GM08714 (cell line): Measurements from ENCODE around the gene SELENOI.
A peak's percentile ranks its signal among the peaks of the same experiment; 100 is the strongest.
"Not testable (repeated sequence)": the region's sequence is repeated elsewhere in the genome, so short reads cannot be mapped to it uniquely, and the experiment has no call there.

Source experiments
- H3K4me3 ChIP-seq: fragments of 200-500 bp; sonication (Bioruptor generic); 2 replicates; pipeline ENCODE4 v1.5.1; 2014; ENCODE audit warnings: mild to moderate bottlenecking, low read length, inconsistent platforms
- ZNF274 ChIP-seq: IDR thresholded peaks from 2 replicates; pipeline ENCODE4 v1.6.1; 2012; ENCODE audit warnings: mild to moderate bottlenecking, low read depth, low read length

Gene SELENOI, protein sequence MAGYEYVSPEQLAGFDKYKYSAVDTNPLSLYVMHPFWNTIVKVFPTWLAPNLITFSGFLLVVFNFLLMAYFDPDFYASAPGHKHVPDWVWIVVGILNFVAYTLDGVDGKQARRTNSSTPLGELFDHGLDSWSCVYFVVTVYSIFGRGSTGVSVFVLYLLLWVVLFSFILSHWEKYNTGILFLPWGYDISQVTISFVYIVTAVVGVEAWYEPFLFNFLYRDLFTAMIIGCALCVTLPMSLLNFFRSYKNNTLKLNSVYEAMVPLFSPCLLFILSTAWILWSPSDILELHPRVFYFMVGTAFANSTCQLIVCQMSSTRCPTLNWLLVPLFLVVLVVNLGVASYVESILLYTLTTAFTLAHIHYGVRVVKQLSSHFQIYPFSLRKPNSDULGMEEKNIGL

GRCh38 chr2:26345545-26346453 is at the start of gene SELENOI:
SELENOI (plus strand) TSS chr2:26346143; CDS start chr2:26346233, 90 bp downstream.
- no peak for TF ChIP-seq ZNF274
- peak within 1 kb of the TSS; percentile 96 for H3K4me3 ChIP-seq

GRCh38 chr2:26297061-26297460 is 48.9 kb upstream of the SELENOI start:
- no peak overlapping the region for H3K4me3 ChIP-seq
- TF ChIP-seq ZNF274, result no peak

- no peak for TF ChIP-seq ZNF274
- no peak overlapping the region; the same call in 1 of the 2 replicates for H3K4me3 ChIP-seq
Observed at GRCh38 chr2:26298286-26298637, 47.7 kb upstream of the SELENOI start.

DNA sequence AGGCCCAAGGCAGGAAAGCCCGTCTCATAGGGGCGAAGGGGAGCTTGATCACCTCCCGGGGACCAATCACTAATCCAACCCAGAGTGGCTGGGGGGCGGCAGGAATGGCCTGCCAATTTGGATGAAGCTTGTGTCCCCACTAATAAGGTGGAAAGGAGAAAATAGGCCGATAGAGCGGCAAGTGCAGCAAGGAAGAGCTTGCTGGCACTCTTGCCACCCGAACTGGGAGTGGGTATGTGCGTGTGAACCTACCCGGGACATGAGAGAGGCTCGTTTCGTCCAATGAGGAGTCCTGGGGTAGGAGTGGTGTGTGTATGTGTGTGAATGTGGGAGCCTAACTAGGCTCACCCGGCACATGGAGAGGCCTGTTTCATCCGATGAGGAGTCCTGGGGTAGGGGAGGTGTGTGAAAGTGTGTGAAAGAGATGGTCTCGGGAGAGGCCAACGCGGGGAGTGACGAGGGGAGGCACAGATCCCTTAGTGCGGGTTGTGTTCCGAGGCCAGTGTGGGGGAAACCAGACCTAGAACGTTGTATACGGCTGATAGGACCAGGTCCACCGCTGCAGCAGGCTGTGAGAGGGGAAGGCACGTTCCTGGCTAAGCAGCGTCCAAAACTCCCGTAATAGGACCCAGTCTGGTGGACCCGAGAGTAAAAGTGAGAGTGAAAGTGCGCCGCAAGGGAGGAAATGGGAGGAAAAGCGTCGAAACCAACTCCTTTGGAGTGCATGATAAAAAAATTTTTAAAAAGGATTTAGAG is 47.1 kb upstream of the SELENOI start:
- TF ChIP-seq ZNF274, result no peak
- peak overlapping the region; percentile 48; the same call in 1 of the 2 replicates for H3K4me3 ChIP-seq

GRCh38 chr2:26299471-26300101 is 46.4 kb upstream of the SELENOI start:
- peak overlapping the region; percentile 48; the same call in 1 of the 2 replicates for H3K4me3 ChIP-seq
- TF ChIP-seq ZNF274, result no peak

DNA sequence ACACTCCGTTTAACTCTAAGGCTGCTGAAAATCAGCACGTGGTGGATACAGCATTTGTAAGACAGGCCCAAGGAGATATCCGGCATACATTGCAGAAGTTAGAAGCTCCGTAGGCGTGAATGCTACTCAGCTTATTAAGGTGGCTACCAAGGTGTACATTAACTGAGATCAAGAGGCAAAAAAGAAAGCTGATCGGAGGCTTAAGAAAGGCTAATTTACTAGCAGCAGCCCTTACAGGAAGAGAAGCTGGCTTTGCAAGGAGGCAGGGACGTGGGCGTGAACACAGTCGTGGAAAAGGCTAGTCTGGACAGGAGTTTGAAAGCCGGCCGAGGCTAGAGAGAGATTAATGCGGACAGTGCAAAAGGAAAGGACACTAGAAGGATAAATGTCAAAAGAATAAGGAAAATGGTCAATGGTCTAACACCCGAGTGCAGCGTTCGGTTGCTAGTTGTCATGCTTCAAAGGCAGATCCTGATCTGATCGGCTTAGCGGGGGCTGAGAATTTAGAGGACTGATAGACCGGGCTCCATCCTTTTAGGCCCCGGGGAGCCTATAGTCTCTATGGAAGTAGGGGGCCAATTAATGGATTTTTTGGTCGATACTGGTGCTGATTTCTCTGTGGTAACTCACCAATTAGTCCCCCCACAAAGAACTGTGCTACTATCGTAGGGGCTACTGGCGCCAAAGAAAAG is 45.6 kb upstream of the SELENOI start:
- no peak overlapping the region for H3K4me3 ChIP-seq
- TF ChIP-seq ZNF274, result no peak

- no peak for TF ChIP-seq ZNF274
- H3K4me3 ChIP-seq, result no peak overlapping the region
Observed at GRCh38 chr2:26302846-26303245, 43.1 kb upstream of the SELENOI start.

DNA sequence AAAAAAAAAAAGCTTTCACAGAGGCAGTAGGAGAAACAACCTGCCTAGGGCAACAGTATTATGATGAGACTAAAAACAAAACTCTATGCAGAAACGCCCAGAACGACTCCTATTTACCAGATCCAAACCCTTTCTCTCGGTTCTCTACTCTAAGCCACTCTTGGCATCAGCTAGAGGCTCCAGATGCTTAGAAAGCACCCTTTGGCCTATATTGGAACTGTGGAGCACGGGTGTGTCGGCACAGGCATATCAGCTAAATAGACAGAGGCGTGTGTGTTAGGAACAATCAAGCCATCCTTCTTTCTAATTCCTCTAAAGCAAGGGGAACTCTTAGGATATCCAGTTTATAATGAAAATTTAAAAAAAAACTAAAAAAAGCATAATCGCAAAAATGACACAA is 40.8 kb upstream of the SELENOI start:
- H3K4me3 ChIP-seq, result not testable (repeated sequence)

GRCh38 chr2:26305540-26305939 is 40.4 kb upstream of the SELENOI start:
- no peak overlapping the region for H3K4me3 ChIP-seq
- TF ChIP-seq ZNF274, result no peak

GRCh38 chr2:26309921-26310320 is 36.0 kb upstream of the SELENOI start:
- H3K4me3 ChIP-seq, result no peak overlapping the region
- TF ChIP-seq ZNF274, result no peak

GRCh38 chr2:26312471-26312870 is 33.5 kb upstream of the SELENOI start:
- TF ChIP-seq ZNF274, result no peak
- H3K4me3 ChIP-seq, result no peak overlapping the region

DNA sequence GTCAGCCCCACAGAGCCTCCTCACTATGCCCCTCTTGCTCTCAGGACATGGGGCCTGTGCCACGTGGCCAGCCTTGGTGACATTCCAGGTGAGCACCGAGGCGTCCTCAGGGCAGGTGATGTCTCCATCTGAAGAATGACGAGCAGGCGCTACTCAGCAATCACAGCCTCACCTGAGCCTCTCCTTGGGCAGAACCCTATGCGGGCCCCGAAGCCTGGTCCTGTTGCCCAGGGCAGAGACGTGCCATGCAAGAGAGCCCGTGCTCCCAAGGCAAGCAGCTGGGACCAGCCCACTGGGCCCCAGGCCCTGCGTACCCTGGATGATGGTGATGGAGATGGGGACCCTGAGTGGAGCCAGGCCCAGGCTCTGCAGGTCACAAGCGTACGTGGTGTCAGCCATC is 32.5 kb upstream of the SELENOI start:
- no peak for TF ChIP-seq ZNF274
- H3K4me3 ChIP-seq, result no peak overlapping the region

GRCh38 chr2:26314243-26314642 is 31.7 kb upstream of the SELENOI start:
- no peak overlapping the region for H3K4me3 ChIP-seq
- TF ChIP-seq ZNF274, result no peak
